Measurements from ENCODE around the gene TMEM59.
A peak's percentile ranks its signal among the peaks of the same experiment; 100 is the strongest.

The TMEM59 gene

DNA sequence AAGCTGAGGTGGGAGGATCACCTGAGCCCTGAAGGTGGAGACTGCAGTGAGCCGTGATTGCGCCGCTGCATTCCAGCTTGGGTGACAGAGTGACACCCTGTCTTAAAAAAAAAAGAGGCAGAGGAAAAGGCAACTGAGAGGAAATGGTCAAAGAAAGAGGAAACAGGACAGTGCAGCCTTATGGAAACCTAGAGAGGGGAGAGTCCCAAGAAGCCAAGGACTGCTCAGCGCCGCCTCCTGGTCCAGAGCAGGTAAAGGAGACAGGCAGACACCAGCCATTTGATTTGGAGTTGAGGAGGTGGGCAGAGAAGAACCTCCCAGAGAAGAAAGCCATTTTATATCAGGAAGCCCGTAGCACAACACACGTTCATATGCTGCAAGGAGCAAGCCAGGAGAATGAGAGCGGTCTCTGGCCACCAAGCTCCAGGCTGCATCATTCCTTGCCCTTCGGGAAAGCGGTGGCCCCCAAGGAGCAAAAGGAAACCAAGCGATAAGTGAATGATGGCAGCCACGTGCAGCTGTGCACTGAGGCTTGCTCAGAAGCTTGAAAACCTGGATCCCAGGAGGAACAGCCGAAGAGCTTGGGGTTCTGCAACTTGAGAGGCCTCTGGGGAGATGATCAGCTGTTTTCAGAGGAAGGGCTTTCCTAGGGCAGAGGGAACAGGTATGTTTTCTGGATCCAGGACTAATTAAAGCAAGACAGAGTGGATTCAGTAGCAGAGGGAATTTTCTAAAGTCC is 73.1 kb downstream of the TMEM59 start:
- DNase-seq = peak; percentile 60
